MM.1S (cell line): ENCODE data around the gene EFHB.

Source experiments
- DNase-seq: peaks from one replicate; pipeline ENCODE4 v3.0.0-alpha.2; 2015
- H2AFZ ChIP-seq: fragments of 300-600 bp; sonication (generic); 2 replicates; pipeline ENCODE4 v1.6.0; 2016; ENCODE audit warnings: antibody characterized with exemption, low read length
- H3F3A ChIP-seq: fragments of 300-600 bp; sonication (generic); 2 replicates; pipeline ENCODE4 v1.6.1; 2016; ENCODE audit warnings: mild to moderate bottlenecking, antibody characterized with exemption, low read length, moderate library complexity, mixed read lengths; ENCODE audit not compliant: insufficient read depth
- H3K27ac ChIP-seq: fragments of 300-600 bp; sonication (generic); 2 replicates; pipeline ENCODE4 v1.5.1; 2016; ENCODE audit warnings: mild to moderate bottlenecking, low read length
- H3K27me3 ChIP-seq: fragments of 300-600 bp; sonication (generic); replicated peaks from 2 replicates; pipeline ENCODE4 v1.6.0; 2016; ENCODE audit warnings: low read length; ENCODE audit not compliant: insufficient read depth
- H3K36me3 ChIP-seq: fragments of 300-600 bp; sonication (generic); replicated peaks from 2 replicates; pipeline ENCODE4 v1.6.1; 2016; ENCODE audit warnings: mild to moderate bottlenecking, low read length, mixed read lengths; ENCODE audit not compliant: insufficient read depth
- H3K4me1 ChIP-seq: fragments of 300-600 bp; sonication (generic); 2 replicates; pipeline ENCODE4 v1.6.1; 2016; ENCODE audit warnings: low read length, mixed read lengths
- H3K4me2 ChIP-seq: fragments of 300-600 bp; sonication (generic); 2 replicates; pipeline ENCODE4 v1.6.0; 2016; ENCODE audit warnings: low read depth, low read length
- H3K4me3 ChIP-seq: fragments of 300-600 bp; sonication (generic); 2 replicates; pipeline ENCODE4 v1.5.1; 2016; ENCODE audit warnings: low read length, mixed read lengths
- H3K79me2 ChIP-seq: fragments of 300-600 bp; sonication (generic); 2 replicates; pipeline ENCODE4 v1.6.1; 2016; ENCODE audit warnings: mixed run types, low read length, mixed read lengths
- H3K9ac ChIP-seq: fragments of 300-600 bp; sonication (generic); 2 replicates; pipeline ENCODE4 v1.6.1; 2016; ENCODE audit warnings: low read length, mixed read lengths
- H3K9me2 ChIP-seq: fragments of 300-600 bp; sonication (generic); replicated peaks from 2 replicates; pipeline ENCODE4 v1.6.1; 2016; ENCODE audit warnings: mild to moderate bottlenecking, low read length, mixed read lengths; ENCODE audit not compliant: insufficient read depth
- H3K9me3 ChIP-seq: fragments of 300-600 bp; sonication (generic); replicated peaks from 2 replicates; pipeline ENCODE4 v1.6.1; 2016; ENCODE audit warnings: mild to moderate bottlenecking, low read length, mixed read lengths; ENCODE audit not compliant: insufficient read depth
- H4K20me1 ChIP-seq: fragments of 300-600 bp; sonication (generic); 2 replicates; pipeline ENCODE4 v1.6.1; 2016; ENCODE audit warnings: mild to moderate bottlenecking, low read length, moderate library complexity, mixed read lengths; ENCODE audit not compliant: insufficient read depth
- CTCF ChIP-seq: fragments of 300-600 bp; sonication (generic); IDR thresholded peaks from 2 replicates; pipeline ENCODE4 v1.5.1; 2016; ENCODE audit warnings: antibody characterized with exemption, low read length, mixed read lengths
- EZH2 ChIP-seq: fragments of 300-600 bp; sonication (generic); optimal IDR thresholded peaks from 2 replicates; pipeline ENCODE3; 2017; ENCODE audit warnings: low read depth, mild to moderate bottlenecking, antibody characterized with exemption, low read length, mixed read lengths
- EZH2phosphoT487 ChIP-seq: fragments of 300-600 bp; sonication (generic); IDR thresholded peaks from 2 replicates; pipeline ENCODE4 v1.6.1; 2018; ENCODE audit warnings: antibody characterized with exemption, low read length

The EFHB gene

GRCh38 chr3:19934098-19934566, at the start of gene EFHB:
Gene EFHB (minus strand): TSS chr3:19934217. CDS start chr3:19934018, 199 bp downstream.
- H3K27ac ChIP-seq: no peak within 1 kb of the TSS
- H3K36me3 ChIP-seq: no peaks in the 10 kb centered on the region
- H2AFZ ChIP-seq: no peak within 1 kb of the TSS
- no peak for DNase-seq
- TF ChIP-seq CTCF (no peak), EZH2phosphoT487 (no peak), EZH2 (no peak)
- H3K9ac ChIP-seq: no peak within 1 kb of the TSS
- H3K9me2 ChIP-seq: no peaks in the 10 kb centered on the region
- H4K20me1 ChIP-seq: no peaks in the 10 kb centered on the region
- peaks cover 8% of the 10 kb centered on the region for H3F3A ChIP-seq
- peaks cover 17% of the 10 kb centered on the region for H3K4me1 ChIP-seq
- no peaks in the 10 kb centered on the region for H3K79me2 ChIP-seq
- no peak within 1 kb of the TSS for H3K4me2 ChIP-seq
- H3K9me3 ChIP-seq: no peaks in the 10 kb centered on the region
- no peaks in the 10 kb centered on the region for H3K27me3 ChIP-seq
- H3K4me3 ChIP-seq: no peak within 1 kb of the TSS

- Histone ChIP-seq H3K9me2 (no peaks in the 10 kb centered on the region), H3K27me3 (no peaks in the 10 kb centered on the region), H3K27ac (no peak overlapping the region), H3K36me3 (no peaks in the 10 kb centered on the region; the same call in 1 of the 2 replicates), H3K4me1 (no peaks in the 10 kb centered on the region), H3K9me3 (no peaks in the 10 kb centered on the region), H4K20me1 (no peaks in the 10 kb centered on the region), H3K4me2 (no peak overlapping the region), H3F3A (no peaks in the 10 kb centered on the region), H3K4me3 (no peak overlapping the region), H3K9ac (no peak overlapping the region), H2AFZ (no peak overlapping the region), H3K79me2 (peaks cover 52% of the 10 kb centered on the region)
- TF ChIP-seq EZH2phosphoT487: no peak
- no peak for TF ChIP-seq CTCF
- TF ChIP-seq EZH2: no peak
- DNase-seq: no peak
Measured at GRCh38 chr3:19972054-19972453, 38.0 kb upstream of the EFHB start.

- no peak overlapping the region for H3K27ac ChIP-seq
- H3K4me1 ChIP-seq: no peaks in the 10 kb centered on the region
- no peak for DNase-seq
- TF ChIP-seq EZH2phosphoT487 (no peak), CTCF (no peak), EZH2 (no peak)
- no peak overlapping the region for H3K4me2 ChIP-seq
- H3K79me2 ChIP-seq: peaks cover 70% of the 10 kb centered on the region
- no peak overlapping the region for H2AFZ ChIP-seq
- H3K36me3 ChIP-seq: no peaks in the 10 kb centered on the region; the same call in 1 of the 2 replicates
- no peaks in the 10 kb centered on the region for H3F3A ChIP-seq
- no peak overlapping the region for H3K9ac ChIP-seq
- no peaks in the 10 kb centered on the region for H3K9me2 ChIP-seq
- no peaks in the 10 kb centered on the region for H3K27me3 ChIP-seq
- H4K20me1 ChIP-seq: no peaks in the 10 kb centered on the region
- no peak overlapping the region for H3K4me3 ChIP-seq
- no peaks in the 10 kb centered on the region for H3K9me3 ChIP-seq
Measured at GRCh38 chr3:19970327-19970726, 36.3 kb upstream of the EFHB start.
